Heart left ventricle (tissue), 16 donors: ENCODE results near the gene C19orf12. TPM values are rescaled to one million over a fixed set of nuclear protein-coding genes. Genes with fewer than 3 reads are reported as not detected.
A peak's percentile ranks its signal among the peaks of the same experiment; 100 is the strongest.

ENCODE experiments used
- ATAC-seq, 4 donors: fragments of 200-7000 bp; cut with Tn5 transposase; one replicate each; pipeline ENCODE4 v1.9.1; 2020 to 2022; ENCODE audit warnings: moderate library complexity in 4 of 4, mild to moderate bottlenecking in 3 of 4, moderate number of reproducible peaks in 1 of 4
- DNase-seq, 5 donors: peaks; one replicate each; pipeline ENCODE4 v3.0.0-alpha.2; 2020
- H3K27ac ChIP-seq, 12 donors: fragments of 200-600 bp; sonication (generic) in 4 of 12; one replicate each; pipeline versions ENCODE4 v1.5.0 to v1.8.0; 2016 to 2022; ENCODE audit warnings: mild to moderate bottlenecking in 2 of 12
- H3K27me3 ChIP-seq, 9 donors: fragments of 200-600 bp; sonication (generic) in 2 of 9; one replicate each; pipeline versions ENCODE4 v1.5.1 to v1.8.0; 2016 to 2022; ENCODE audit warnings: mild to moderate bottlenecking in 3 of 9
- H3K36me3 ChIP-seq, 9 donors: fragments of 200-600 bp; sonication (generic) in 2 of 9; one replicate each; pipeline versions ENCODE4 v1.5.0 to v1.8.0; 2018 to 2022; ENCODE audit warnings: mild to moderate bottlenecking in 2 of 9
- H3K4me1 ChIP-seq, 12 donors: fragments of 200-600 bp; sonication (generic) in 4 of 12; one replicate each; pipeline versions ENCODE4 v1.5.0 to v1.8.0; 2016 to 2022; ENCODE audit warnings: mild to moderate bottlenecking in 3 of 12
- H3K4me3 ChIP-seq, 12 donors: fragments of 200-600 bp; sonication (generic) in 4 of 12; one replicate each; pipeline versions ENCODE4 v1.5.0 to v1.8.0; 2017 to 2022; ENCODE audit warnings: mild to moderate bottlenecking in 9 of 12, moderate library complexity in 4 of 12
- H3K9me3 ChIP-seq, 12 donors: fragments of 200-600 bp; sonication (generic) in 4 of 12; one replicate each; pipeline versions ENCODE4 v1.5.0 to v1.8.0; 2016 to 2022; ENCODE audit warnings: mild to moderate bottlenecking in 1 of 12
- POLR2A ChIP-seq, 2 donors: fragments of 450-650 bp; IDR thresholded peaks; one replicate each; pipeline ENCODE4 v1.6.1; 2017; ENCODE audit warnings: antibody characterized with exemption in 2 of 2, mild to moderate bottlenecking in 2 of 2, moderate library complexity in 2 of 2
- WGBS, 4 donors: extraction: QIAGEN DNeasy Blood & Tissue Kit in 2 of 4; methylation state at CpG; one replicate each; pipeline versions ENCODE4 v1.1.5 to v1.1.7; 2013 to 2018; 5-methylcytosine and 5-hydroxymethylcytosine counted together
- intact Hi-C, 10 donors: fragments of 100-400 bp; cut with DNase I; formaldehyde crosslinking; loops; one replicate each; pipeline versions ENCODE4 v1.11.1 to v1.14.2; 2022
- polyA plus RNA-seq, 2 donors: library from polyadenylated mRNA; stranded (reverse); fragments of 200-250 nt; gene quantifications; one replicate each; pipeline ENCODE4 v1.2.3, GENCODE V29; 2013
- total RNA-seq, 9 donors: library from RNA; depleted of rRNA in 2 of 9; stranded (reverse); fragments of >200 nt in 2 of 9; fragmentation: NEBNext Ultra II Directional in 3 of 9; extraction: Animal tissue kit (Norgen Biotek cat#: 25700) in 3 of 9; gene quantifications; one replicate each; pipeline versions ENCODE4 v1.1.0 to v1.2.4, GENCODE V29; 2016 to 2023
- TF ChIP-seq, protein P1 (sequence below), 12 donors: fragments of 200-600 bp; sonication (generic) in 4 of 12; IDR thresholded peaks; one replicate each; pipeline versions ENCODE4 v1.5.0 to v1.8.0; 2018 to 2022; ENCODE audit warnings: antibody characterized with exemption in 12 of 12, mild to moderate bottlenecking in 5 of 12
- donor health status: ischemic (EF 13 %, LVEDD 7.1; RV severe dilation, severe dysfunction).
- donor health status: healthy with polysubstance abuse.
- donor health status: DM: no; HTN: yes; CAD: no.
- donor health status: DM: no; HTN: no; CAD: no.
- donor health status: ischemic (EF 25% LVEDD 6.9; RV normal size, moderate dysfunction).
- donor health status: ischemic (EF 25% LVEDD 5.7; RV mildly dilated, moderate dysfunction).
- donor health status: healthy.
- donor health status: DM: yes; HTN: yes; CAD: no.
- donor health status: ischemic (EF 35%, LVEDD 5.7; RV mildly dilated, moderate dysfunction).
- donor health status: nonischemic (EF 11% LVEDD 7.7; RV severe dilation, severe dysfunction).
- donor health status: DM: yes; HTN: yes; CAD: no.
- donor health status: PGD.
- donor health status: ischemic (EF 29% LVEDD 5.4; RV normal size, mild dysfunction).
- donor health status: nonischemic (EF 23%, LVEDD 6.1; RV moderate dilation, normal function).

The C19orf12 gene
- total and polyA plus RNA-seq, 11 donors: 34.0 to 80.3 (median 47.1) TPM

DNA sequence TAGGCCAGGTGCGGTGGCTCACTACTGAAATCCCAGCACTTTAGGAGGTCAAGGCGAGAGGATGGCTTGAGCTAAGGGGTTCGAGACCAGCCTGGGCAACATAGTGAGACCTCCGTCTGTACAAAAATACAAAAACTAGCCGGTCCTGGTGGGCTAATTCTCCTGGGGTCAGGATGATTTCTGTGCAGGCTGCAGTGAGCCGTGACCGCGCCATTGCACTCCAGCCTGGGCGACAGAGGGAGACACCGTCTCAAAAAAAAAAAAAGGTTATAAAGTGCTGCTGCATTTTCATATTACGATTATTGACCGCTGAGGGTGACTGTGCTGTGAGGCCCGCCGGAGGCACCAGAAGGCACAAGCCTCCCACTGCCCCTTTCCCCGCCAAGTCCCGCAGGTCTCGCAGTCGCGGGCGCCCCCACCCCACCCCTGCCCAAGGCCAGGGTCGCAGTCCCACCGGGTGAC lies 50.3 kb downstream of the C19orf12 start:
- no peaks in the 10 kb centered on the region for H3K36me3 ChIP-seq
- ATAC-seq: no peak
- peak overlapping the region; percentile 80 to 98 (median 93) for H3K27ac ChIP-seq
- WGBS, 4 donors: 26 to 35% (median 27%) methylated on average over 16 to 22 of the region's 22 CpGs
- peak overlapping the region; percentile 55 to 98 (median 92) for H3K4me3 ChIP-seq
- no peaks in the 10 kb centered on the region for H3K27me3 ChIP-seq
- no peak for TF ChIP-seq POLR2A (IDR thresholded peaks at IDR 0.05)
- TF ChIP-seq, protein P1, sequence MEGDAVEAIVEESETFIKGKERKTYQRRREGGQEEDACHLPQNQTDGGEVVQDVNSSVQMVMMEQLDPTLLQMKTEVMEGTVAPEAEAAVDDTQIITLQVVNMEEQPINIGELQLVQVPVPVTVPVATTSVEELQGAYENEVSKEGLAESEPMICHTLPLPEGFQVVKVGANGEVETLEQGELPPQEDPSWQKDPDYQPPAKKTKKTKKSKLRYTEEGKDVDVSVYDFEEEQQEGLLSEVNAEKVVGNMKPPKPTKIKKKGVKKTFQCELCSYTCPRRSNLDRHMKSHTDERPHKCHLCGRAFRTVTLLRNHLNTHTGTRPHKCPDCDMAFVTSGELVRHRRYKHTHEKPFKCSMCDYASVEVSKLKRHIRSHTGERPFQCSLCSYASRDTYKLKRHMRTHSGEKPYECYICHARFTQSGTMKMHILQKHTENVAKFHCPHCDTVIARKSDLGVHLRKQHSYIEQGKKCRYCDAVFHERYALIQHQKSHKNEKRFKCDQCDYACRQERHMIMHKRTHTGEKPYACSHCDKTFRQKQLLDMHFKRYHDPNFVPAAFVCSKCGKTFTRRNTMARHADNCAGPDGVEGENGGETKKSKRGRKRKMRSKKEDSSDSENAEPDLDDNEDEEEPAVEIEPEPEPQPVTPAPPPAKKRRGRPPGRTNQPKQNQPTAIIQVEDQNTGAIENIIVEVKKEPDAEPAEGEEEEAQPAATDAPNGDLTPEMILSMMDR (IDR thresholded peaks at IDR 0.05): peak in 7 of 12 donors; percentile 16 to 50 (median 36)
- DNase-seq: no peak
- no peaks in the 10 kb centered on the region for H3K9me3 ChIP-seq
- intact Hi-C loops: loop anchor here (2.0 to 10.0 kb wide), 8 partner anchors 14 to 60 kb away; partner anchors contain the start of genes C19orf12 (in 6 of the 10) and POP4 (in 3 of the 10)
- H3K4me1 ChIP-seq: peaks cover 14 to 70% (median 55%) of the 10 kb centered on the region in 12 donors

GRCh38 chr19:29663861-29664752 lies 51.0 kb downstream of the C19orf12 start:
- Histone ChIP-seq H3K27me3 (no peaks in the 10 kb centered on the region), H3K36me3 (no peaks in the 10 kb centered on the region), H3K4me3 (peak overlapping the region in 3 of 12 donors; percentile 69 to 98 (median 94)), H3K4me1 (peaks cover 11 to 69% (median 51%) of the 10 kb centered on the region in 12 donors), H3K9me3 (no peaks in the 10 kb centered on the region), H3K27ac (peak overlapping the region; percentile 24 to 97 (median 93))
- ATAC-seq: no peak
- TF ChIP-seq POLR2A (IDR thresholded peaks at IDR 0.05): no peak
- TF ChIP-seq, protein P1 (IDR thresholded peaks at IDR 0.05): no peak
- peak in 1 of 5 donors; percentile 19 for DNase-seq
- 93 to 96% (median 94%) methylated on average over 12 to 19 of the region's 19 CpGs for WGBS, 4 donors
- intact Hi-C loops: loop anchor here in 8 of 10 donors (2.0 to 10.0 kb wide), 7 partner anchors 15 to 59 kb away; partner anchors contain the start of genes C19orf12 (in 3 of the 8) and POP4 (in 3 of the 8)

- H3K27me3 ChIP-seq: no peaks in the 10 kb centered on the region
- H3K4me3 ChIP-seq: peak overlapping the region in 6 of 12 donors; percentile 3 to 29 (median 17)
- H3K9me3 ChIP-seq: no peaks in the 10 kb centered on the region
- ATAC-seq: peak; percentile 19 to 36 (median 31)
- H3K4me1 ChIP-seq: peaks cover 10 to 56% (median 41%) of the 10 kb centered on the region in 12 donors
- DNase-seq: peak; percentile 68 to 85 (median 78)
- H3K27ac ChIP-seq: peak overlapping the region; percentile 84 to 96 (median 90)
- TF ChIP-seq, protein P1 (IDR thresholded peaks at IDR 0.05): no peak
- peak in 1 of 2 donors; percentile 33 for TF ChIP-seq POLR2A (IDR thresholded peaks at IDR 0.05)
- intact Hi-C loops: loop anchor here in 7 of 10 donors (5.0 to 10.0 kb wide), 5 partner anchors 51 to 58 kb away; partner anchors contain the start of genes C19orf12 (in 3 of the 7) and POP4 (in 2 of the 7)
- no peaks in the 10 kb centered on the region for H3K36me3 ChIP-seq
- WGBS, 4 donors: 22 to 27% (median 26%) methylated on average over 17 of the region's 17 CpGs
These were observed 52.3 kb downstream of the C19orf12 start for GRCh38 chr19:29662604-29663404.
